Liver (tissue), 9 donors: ENCODE measurements around the gene RTL1. TPM values are rescaled to one million over a fixed set of nuclear protein-coding genes. Genes with fewer than 3 reads are reported as not detected.

Experiments
- DNase-seq: peaks from one replicate; pipeline ENCODE4 v3.0.0-alpha.2; 2017; ENCODE audit warnings: low spot score
- H3K27ac ChIP-seq, 2 donors: one replicate each; pipeline ENCODE4 v1.7.0; 2013; ENCODE audit warnings: inconsistent platforms in 2 of 2, low read length in 2 of 2, control low read depth in 1 of 2, low read depth in 1 of 2, mild to moderate bottlenecking in 1 of 2
- H3K27me3 ChIP-seq, 4 donors: one replicate each; pipeline versions ENCODE4 v1.6.1 to v1.7.0; 2013; ENCODE audit warnings: low read length in 3 of 4, inconsistent platforms in 1 of 4, mild to moderate bottlenecking in 1 of 4, moderate library complexity in 1 of 4; ENCODE audit not compliant: control insufficient read depth in 4 of 4, insufficient read depth in 4 of 4
- H3K36me3 ChIP-seq, 4 donors: one replicate each; pipeline versions ENCODE4 v1.6.1 to v1.7.0; 2013; ENCODE audit warnings: low read length in 3 of 4, mild to moderate bottlenecking in 3 of 4, low read depth in 1 of 4, moderate library complexity in 1 of 4; ENCODE audit not compliant: control insufficient read depth in 4 of 4, insufficient read depth in 3 of 4
- H3K4me1 ChIP-seq, 4 donors: one replicate each; pipeline versions ENCODE4 v1.6.1 to v1.7.0; 2013; ENCODE audit warnings: low read length in 3 of 4, mild to moderate bottlenecking in 3 of 4, moderate library complexity in 1 of 4; ENCODE audit not compliant: control insufficient read depth in 4 of 4, insufficient read depth in 4 of 4
- H3K4me3 ChIP-seq, 3 donors: one replicate each; pipeline versions ENCODE4 v1.6.1 to v1.7.0; 2013; ENCODE audit warnings: low read length in 3 of 3, control low read depth in 1 of 3, low read depth in 1 of 3, mild to moderate bottlenecking in 1 of 3
- H3K9ac ChIP-seq, 2 donors: one replicate each; pipeline ENCODE4 v1.7.0; 2013; ENCODE audit warnings: low read length in 2 of 2, mild to moderate bottlenecking in 2 of 2, moderate library complexity in 2 of 2, control low read depth in 1 of 2, low read depth in 1 of 2
- H3K9me3 ChIP-seq, 4 donors: one replicate each; pipeline versions ENCODE4 v1.6.1 to v1.7.0; 2013; ENCODE audit warnings: low read length in 3 of 4; ENCODE audit not compliant: control insufficient read depth in 4 of 4
- CTCF ChIP-seq: fragments of 150-350 bp; IDR thresholded peaks from 2 replicates; pipeline ENCODE4 v1.5.1; 2017; ENCODE audit warnings: improper control_type of control experiment, low read depth, low read length; ENCODE audit not compliant: missing input control
- EGR1 ChIP-seq, 2 donors: IDR thresholded peaks; 2 replicates each; pipeline ENCODE4 v1.6.1; 2016 to 2018; ENCODE audit warnings: antibody characterized with exemption in 2 of 2, low read depth in 2 of 2
- FOXA1 ChIP-seq: IDR thresholded peaks from 2 replicates; pipeline ENCODE4 v1.6.1; 2016; ENCODE audit warnings: antibody characterized with exemption
- FOXA2 ChIP-seq: IDR thresholded peaks from 2 replicates; pipeline ENCODE4 v1.6.1; 2016; ENCODE audit warnings: antibody characterized with exemption
- HNF4A ChIP-seq, 2 donors: conservative IDR thresholded peaks; 2 replicates each; pipeline ENCODE4 v1.6.1; 2016; ENCODE audit warnings: antibody characterized with exemption in 2 of 2, mild to moderate bottlenecking in 2 of 2
- HNF4G ChIP-seq: IDR thresholded peaks from 2 replicates; pipeline ENCODE4 v1.6.1; 2016; ENCODE audit warnings: antibody characterized with exemption
- NR2F2 ChIP-seq: IDR thresholded peaks from 2 replicates; pipeline ENCODE4 v1.6.1; 2016; ENCODE audit warnings: antibody characterized with exemption
- RAD21 ChIP-seq, 2 donors: IDR thresholded peaks; 2 replicates each; pipeline ENCODE4 v1.6.1; 2016; ENCODE audit warnings: antibody characterized with exemption in 2 of 2, mild to moderate bottlenecking in 2 of 2
- RXRA ChIP-seq, 2 donors: IDR thresholded peaks; 2 replicates each; pipeline ENCODE4 v1.6.1; 2017 to 2018; ENCODE audit warnings: antibody characterized with exemption in 2 of 2, mild to moderate bottlenecking in 1 of 2
- SP1 ChIP-seq: IDR thresholded peaks from 2 replicates; pipeline ENCODE4 v1.6.1; 2018; ENCODE audit warnings: antibody characterized with exemption, mild to moderate bottlenecking
- YY1 ChIP-seq: IDR thresholded peaks from 2 replicates; pipeline ENCODE4 v1.6.1; 2016; ENCODE audit warnings: antibody characterized with exemption, mild to moderate bottlenecking
- ZBTB33 ChIP-seq: IDR thresholded peaks from 2 replicates; pipeline ENCODE4 v1.6.1; 2016; ENCODE audit warnings: antibody characterized with exemption
- WGBS: extraction: QIAGEN DNeasy Blood & Tissue Kit; methylation state at CpG from one replicate; pipeline ENCODE4 v1.1.7; 2013; 5-methylcytosine and 5-hydroxymethylcytosine counted together
- polyA plus RNA-seq, 2 donors: library from polyadenylated mRNA; stranded (reverse) in 1 of 2; unstranded in 1 of 2; fragments of 200-250 nt in 1 of 2; fragments of >200 nt in 1 of 2; fragmentation: Nextera tagmentation in 1 of 2; extraction: Ambion mirVana in 1 of 2; gene quantifications; one replicate each; pipeline versions ENCODE4 v1.2.1 to v1.2.3, GENCODE V29; 2013 to 2015
- total RNA-seq, 2 donors: library from RNA; depleted of rRNA; stranded (reverse); fragments of >200 nt; gene quantifications; one replicate each; pipeline ENCODE4 v1.2.3, GENCODE V29; 2014
- TF ChIP-seq, protein P1 (sequence below): IDR thresholded peaks from 2 replicates; pipeline ENCODE4 v1.6.1; 2016; ENCODE audit warnings: antibody characterized with exemption
- donor health status: healthy.
- donor health status: healthy.
- donor health status: healthy.
- donor health status: healthy.
- donor health status: healthy.

RTL1 gene
- total and polyA plus RNA-seq, 4 donors = 0.04 to 0.05 TPM; not detected in 2

DNA sequence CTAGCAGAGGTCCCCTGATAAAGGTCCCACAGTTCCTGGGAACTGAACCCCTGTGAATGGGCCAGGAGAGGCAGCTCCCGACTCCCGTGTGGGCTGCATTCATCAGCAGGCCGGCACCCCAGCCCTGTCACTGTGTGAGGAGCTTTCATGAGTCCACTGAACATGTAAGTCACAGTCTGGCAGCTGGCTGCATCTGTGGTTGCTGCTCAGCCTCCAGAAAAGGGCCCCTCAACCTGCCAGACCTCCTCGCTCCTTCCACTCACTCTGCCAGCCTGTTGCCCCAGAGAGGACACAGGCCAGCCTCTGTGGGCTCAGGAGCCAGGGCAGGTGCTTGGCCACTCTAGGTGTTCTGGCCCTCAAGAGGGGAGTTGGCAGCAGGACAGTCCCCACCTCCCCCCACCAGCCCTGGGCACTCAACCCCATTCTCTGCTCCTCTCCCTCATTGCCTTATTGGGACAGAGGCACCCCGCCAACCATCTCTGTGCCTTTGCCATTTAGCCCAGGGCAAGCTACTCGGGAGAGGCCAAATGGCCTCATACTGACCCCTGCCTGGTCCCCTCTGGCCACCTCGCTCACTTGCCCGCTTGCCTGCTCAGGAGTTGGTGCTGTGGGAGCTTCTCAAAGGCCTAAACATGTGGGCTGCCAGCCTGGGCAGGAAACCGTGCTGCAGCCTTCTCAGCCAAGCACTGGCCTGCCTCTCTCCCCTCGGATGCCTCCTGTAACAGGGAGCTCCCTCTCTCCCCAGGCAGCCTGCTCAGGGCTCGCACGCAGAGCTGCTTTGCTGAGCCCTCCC is 1.9 kb downstream of the RTL1 start:
- H3K27me3 ChIP-seq = peaks cover 0 to 15% (median 1%) of the 10 kb centered on the region in 4 donors
- no peak for DNase-seq
- TF ChIP-seq YY1 (no peak), RAD21 (IDR thresholded peaks at IDR 0.05) (no peak), EGR1 (IDR thresholded peaks at IDR 0.05; ENCODE audit: low read depth in 2 of 2) (no peak), CTCF (no peak), HNF4A (conservative IDR thresholded peaks at IDR 0.05) (no peak), FOXA1 (no peak)
- TF ChIP-seq, protein P1, sequence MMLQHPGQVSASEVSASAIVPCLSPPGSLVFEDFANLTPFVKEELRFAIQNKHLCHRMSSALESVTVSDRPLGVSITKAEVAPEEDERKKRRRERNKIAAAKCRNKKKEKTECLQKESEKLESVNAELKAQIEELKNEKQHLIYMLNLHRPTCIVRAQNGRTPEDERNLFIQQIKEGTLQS = no peak

DNA sequence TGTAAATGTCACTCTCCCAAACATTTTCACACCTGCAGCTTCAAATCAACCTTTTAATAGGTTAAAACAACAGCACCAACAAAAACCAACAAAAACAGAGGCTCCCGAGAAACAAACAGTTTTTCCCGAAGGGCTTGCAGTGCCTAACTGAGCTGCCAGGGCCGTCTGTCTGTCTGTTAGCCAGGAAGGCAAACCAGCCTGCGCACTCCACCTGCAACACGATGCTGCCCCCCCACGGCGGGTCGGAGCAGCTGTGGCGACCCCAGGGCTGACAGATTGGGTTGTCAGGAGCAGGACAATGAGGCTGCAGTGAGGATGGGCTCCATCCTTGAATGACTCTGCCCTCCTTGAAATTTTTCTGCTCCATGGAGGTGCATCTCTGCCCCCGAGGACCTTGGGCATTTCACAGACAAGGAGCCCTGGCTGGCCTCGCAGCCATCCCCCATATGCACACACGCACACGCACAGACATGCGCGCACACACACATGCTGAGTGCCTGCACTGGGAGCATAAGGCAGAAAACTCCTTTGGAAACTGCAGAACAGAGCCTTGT is 2.6 kb downstream of the RTL1 start:
- H3K9me3 ChIP-seq = no peaks in the 10 kb centered on the region
- no peak for DNase-seq
- WGBS = 54% methylated on average over 15 of the region's 15 CpGs
- no peak overlapping the region for H3K9ac ChIP-seq
- H3K4me3 ChIP-seq = no peak overlapping the region
- H3K27me3 ChIP-seq = peaks cover 0 to 11% (median 1%) of the 10 kb centered on the region in 4 donors
- H3K4me1 ChIP-seq = peaks cover 0 to 3% (median 2%) of the 10 kb centered on the region in 4 donors
- H3K36me3 ChIP-seq = no peaks in the 10 kb centered on the region
- no peak overlapping the region for H3K27ac ChIP-seq
- TF ChIP-seq NR2F2 (no peak), FOXA2 (no peak), HNF4G (no peak), RAD21 (IDR thresholded peaks at IDR 0.05) (peak; percentile 10 to 39), EGR1 (IDR thresholded peaks at IDR 0.05; ENCODE audit: low read depth in 2 of 2) (no peak), SP1 (no peak), ZBTB33 (no peak), RXRA (IDR thresholded peaks at IDR 0.05) (no peak)
- TF ChIP-seq, protein P1 = no peak

More for the DNA sequence above, 1.9 kb downstream of the RTL1 start:
- H3K9me3 ChIP-seq = no peaks in the 10 kb centered on the region
- no peak overlapping the region for H3K27ac ChIP-seq
- no peak overlapping the region for H3K4me3 ChIP-seq
- peaks cover 0 to 3% (median 2%) of the 10 kb centered on the region in 4 donors for H3K4me1 ChIP-seq
- no peak overlapping the region for H3K9ac ChIP-seq
- no peaks in the 10 kb centered on the region for H3K36me3 ChIP-seq
- 89% methylated on average over 12 of the region's 12 CpGs for WGBS
